ENCODE data around the gene HEATR5B. TPM values are rescaled to one million over a fixed set of nuclear protein-coding genes. Genes with fewer than 3 reads are reported as not detected.

The HEATR5B gene
- total and polyA plus RNA-seq, 2 donors (not counting 1 experiment from before 2014, with no cell fraction given), result 15.7 to 22.0 TPM

- Histone ChIP-seq H3K27ac (ENCODE audit: insufficient read depth, low read length) (no peak overlapping the region), H3K4me1 (ENCODE audit: control insufficient read depth, extremely low read depth, insufficient read depth, low read length) (no peaks in the 10 kb centered on the region), H3K4me3 (replicated peaks in 1 of 4; ENCODE audit: control extremely low read depth in 1 of 4, insufficient read depth in 1 of 4, low read depth in 3 of 4, low read length in 4 of 4) (no peak overlapping the region), H3K79me2 (ENCODE audit: control insufficient read depth, insufficient read depth, low read length) (no peaks in the 10 kb centered on the region), H3K36me3 (ENCODE audit: control insufficient read depth, insufficient read depth, low read length) (peaks cover 4% of the 10 kb centered on the region), H3K27me3 (ENCODE audit: control insufficient read depth, insufficient read depth, low read length) (no peaks in the 10 kb centered on the region), H3K4me2 (ENCODE audit: extremely low read depth, insufficient read depth, low read length) (no peak overlapping the region), H4K20me1 (ENCODE audit: control insufficient read depth, extremely low read depth, insufficient read depth, low read length) (no peaks in the 10 kb centered on the region), H3K9ac (ENCODE audit: insufficient read depth, low read length) (no peak overlapping the region), H2AFZ (ENCODE audit: low read length) (no peak overlapping the region), H3K9me3 (ENCODE audit: control insufficient read depth, insufficient read depth, low read depth, low read length) (no peaks in the 10 kb centered on the region)
- DNase-seq (ENCODE audit: low read depth in 2 of 2), result no peak
- no peak for TF ChIP-seq CTCF (conservative IDR thresholded peaks at IDR 0.05 in 1 of 2, IDR thresholded peaks at IDR 0.05 in 1 of 2; ENCODE audit: low read depth in 1 of 2, low read length in 2 of 2)
- no peak for TF ChIP-seq EZH2 (IDR thresholded peaks at IDR 0.05; ENCODE audit: low read length, missing control alignments)
Observed at GRCh38 chr2:37119157-37119556, 35.0 kb upstream of the HEATR5B start.

- Histone ChIP-seq H4K20me1 (ENCODE audit: control insufficient read depth, extremely low read depth, insufficient read depth, low read length) (no peaks in the 10 kb centered on the region), H3K27ac (ENCODE audit: insufficient read depth, low read length) (no peak overlapping the region), H3K4me3 (replicated peaks in 1 of 4; ENCODE audit: control extremely low read depth in 1 of 4, insufficient read depth in 1 of 4, low read depth in 3 of 4, low read length in 4 of 4) (no peak overlapping the region), H3K4me1 (ENCODE audit: control insufficient read depth, extremely low read depth, insufficient read depth, low read length) (no peaks in the 10 kb centered on the region), H2AFZ (ENCODE audit: low read length) (no peak overlapping the region), H3K27me3 (ENCODE audit: control insufficient read depth, insufficient read depth, low read length) (no peaks in the 10 kb centered on the region), H3K9ac (ENCODE audit: insufficient read depth, low read length) (no peak overlapping the region), H3K79me2 (ENCODE audit: control insufficient read depth, insufficient read depth, low read length) (no peaks in the 10 kb centered on the region), H3K36me3 (ENCODE audit: control insufficient read depth, insufficient read depth, low read length) (peaks cover 1% of the 10 kb centered on the region), H3K4me2 (ENCODE audit: extremely low read depth, insufficient read depth, low read length) (no peak overlapping the region), H3K9me3 (ENCODE audit: control insufficient read depth, insufficient read depth, low read depth, low read length) (no peaks in the 10 kb centered on the region)
- no peak for TF ChIP-seq CTCF (conservative IDR thresholded peaks at IDR 0.05 in 1 of 2, IDR thresholded peaks at IDR 0.05 in 1 of 2; ENCODE audit: low read depth in 1 of 2, low read length in 2 of 2)
- no peak for TF ChIP-seq EZH2 (IDR thresholded peaks at IDR 0.05; ENCODE audit: low read length, missing control alignments)
- no peak for DNase-seq (ENCODE audit: low read depth in 2 of 2)
Observed at GRCh38 chr2:37117566-37117965, 33.4 kb upstream of the HEATR5B start.

- TF ChIP-seq EZH2 (IDR thresholded peaks at IDR 0.05; ENCODE audit: low read length, missing control alignments), result no peak
- no peak for TF ChIP-seq CTCF (conservative IDR thresholded peaks at IDR 0.05 in 1 of 2, IDR thresholded peaks at IDR 0.05 in 1 of 2; ENCODE audit: low read depth in 1 of 2, low read length in 2 of 2)
- H3K36me3 ChIP-seq (ENCODE audit: control insufficient read depth, insufficient read depth, low read length), result peaks cover 1% of the 10 kb centered on the region
- DNase-seq (ENCODE audit: low read depth in 2 of 2), result no peak
- H4K20me1 ChIP-seq (ENCODE audit: control insufficient read depth, extremely low read depth, insufficient read depth, low read length), result no peaks in the 10 kb centered on the region
- H3K9me3 ChIP-seq (ENCODE audit: control insufficient read depth, insufficient read depth, low read depth, low read length), result no peaks in the 10 kb centered on the region
- no peaks in the 10 kb centered on the region for H3K79me2 ChIP-seq (ENCODE audit: control insufficient read depth, insufficient read depth, low read length)
- H3K27me3 ChIP-seq (ENCODE audit: control insufficient read depth, insufficient read depth, low read length), result no peaks in the 10 kb centered on the region
- H3K9ac ChIP-seq (ENCODE audit: insufficient read depth, low read length), result no peak overlapping the region
- H3K4me2 ChIP-seq (ENCODE audit: extremely low read depth, insufficient read depth, low read length), result no peak overlapping the region
- H2AFZ ChIP-seq (ENCODE audit: low read length), result no peak overlapping the region
- H3K4me1 ChIP-seq (ENCODE audit: control insufficient read depth, extremely low read depth, insufficient read depth, low read length), result no peaks in the 10 kb centered on the region
- H3K27ac ChIP-seq (ENCODE audit: insufficient read depth, low read length), result no peak overlapping the region
- H3K4me3 ChIP-seq (replicated peaks in 1 of 4; ENCODE audit: control extremely low read depth in 1 of 4, insufficient read depth in 1 of 4, low read depth in 3 of 4, low read length in 4 of 4), result no peak overlapping the region
Observed at GRCh38 chr2:37111958-37112357, 27.8 kb upstream of the HEATR5B start.
